Fibroblast of lung (primary cell): ENCODE data around the gene GRAMD4.

Source experiments
- EZH2 ChIP-seq: IDR thresholded peaks from 2 replicates; pipeline ENCODE4 v1.5.1; 2012; ENCODE audit warnings: low read length, control low read depth, mild to moderate bottlenecking; ENCODE audit errors: missing control alignments
- TF ChIP-seq, protein P1 (sequence below), 2 donors: IDR thresholded peaks in 1 of 2; conservative IDR thresholded peaks in 1 of 2; 1 replicate in 1 of 2; 2 replicates in 1 of 2; pipeline ENCODE4 v1.5.1; 2011 to 2012; ENCODE audit warnings: low read length in 2 of 2, control low read depth in 1 of 2, inconsistent platforms in 1 of 2, low read depth in 1 of 2, mild to moderate bottlenecking in 1 of 2

DNA sequence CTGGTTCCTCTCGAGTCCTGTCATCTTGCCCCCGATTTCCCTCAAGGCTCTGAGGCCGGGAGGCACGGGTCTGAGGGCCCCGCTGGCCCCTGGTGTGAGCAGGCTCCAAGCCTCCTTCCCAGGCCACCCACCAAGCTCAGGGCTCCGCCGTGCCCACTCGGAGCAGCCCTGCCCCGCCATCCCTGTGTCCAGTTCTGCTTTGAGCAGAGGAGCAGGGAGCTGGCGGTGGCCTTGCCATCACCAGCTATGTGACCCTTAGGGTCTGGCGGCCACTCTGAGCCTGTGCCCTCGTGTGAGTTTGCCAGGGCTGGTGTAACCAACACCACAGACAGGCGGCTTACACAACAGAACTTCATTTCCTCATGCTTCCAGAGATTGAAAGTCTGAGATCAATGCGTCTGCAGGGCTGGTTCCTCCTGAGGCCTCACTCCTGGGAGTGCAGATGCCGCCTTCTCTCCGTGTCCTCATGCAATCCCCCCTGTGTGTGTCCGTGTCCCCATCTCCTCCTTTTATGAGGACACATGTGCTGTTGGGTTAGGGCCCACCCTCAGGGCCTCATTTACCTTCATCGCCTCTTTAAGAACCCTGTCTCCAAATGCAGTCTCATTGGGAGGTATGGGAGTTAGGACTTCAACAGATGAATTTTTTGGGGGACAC is 46.3 kb upstream of the GRAMD4 start:
- TF ChIP-seq, protein P1, sequence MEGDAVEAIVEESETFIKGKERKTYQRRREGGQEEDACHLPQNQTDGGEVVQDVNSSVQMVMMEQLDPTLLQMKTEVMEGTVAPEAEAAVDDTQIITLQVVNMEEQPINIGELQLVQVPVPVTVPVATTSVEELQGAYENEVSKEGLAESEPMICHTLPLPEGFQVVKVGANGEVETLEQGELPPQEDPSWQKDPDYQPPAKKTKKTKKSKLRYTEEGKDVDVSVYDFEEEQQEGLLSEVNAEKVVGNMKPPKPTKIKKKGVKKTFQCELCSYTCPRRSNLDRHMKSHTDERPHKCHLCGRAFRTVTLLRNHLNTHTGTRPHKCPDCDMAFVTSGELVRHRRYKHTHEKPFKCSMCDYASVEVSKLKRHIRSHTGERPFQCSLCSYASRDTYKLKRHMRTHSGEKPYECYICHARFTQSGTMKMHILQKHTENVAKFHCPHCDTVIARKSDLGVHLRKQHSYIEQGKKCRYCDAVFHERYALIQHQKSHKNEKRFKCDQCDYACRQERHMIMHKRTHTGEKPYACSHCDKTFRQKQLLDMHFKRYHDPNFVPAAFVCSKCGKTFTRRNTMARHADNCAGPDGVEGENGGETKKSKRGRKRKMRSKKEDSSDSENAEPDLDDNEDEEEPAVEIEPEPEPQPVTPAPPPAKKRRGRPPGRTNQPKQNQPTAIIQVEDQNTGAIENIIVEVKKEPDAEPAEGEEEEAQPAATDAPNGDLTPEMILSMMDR (conservative IDR thresholded peaks at IDR 0.05 in 1 of 2, IDR thresholded peaks at IDR 0.05 in 1 of 2; ENCODE audit: low read depth in 1 of 2, low read length in 2 of 2): no peak
- TF ChIP-seq EZH2: no peak
